Left forelimb (tissue), 1 donor: ENCODE measurements around the gene POLK.
"Not testable (repeated sequence)": the region's sequence is repeated elsewhere in the genome, so short reads cannot be mapped to it uniquely, and the experiment has no call there.

Experiments
- DNase-seq: peaks from one replicate; pipeline ENCODE4 v3.0.0-alpha.2; 2018; ENCODE audit warnings: low spot score

Gene POLK

DNA sequence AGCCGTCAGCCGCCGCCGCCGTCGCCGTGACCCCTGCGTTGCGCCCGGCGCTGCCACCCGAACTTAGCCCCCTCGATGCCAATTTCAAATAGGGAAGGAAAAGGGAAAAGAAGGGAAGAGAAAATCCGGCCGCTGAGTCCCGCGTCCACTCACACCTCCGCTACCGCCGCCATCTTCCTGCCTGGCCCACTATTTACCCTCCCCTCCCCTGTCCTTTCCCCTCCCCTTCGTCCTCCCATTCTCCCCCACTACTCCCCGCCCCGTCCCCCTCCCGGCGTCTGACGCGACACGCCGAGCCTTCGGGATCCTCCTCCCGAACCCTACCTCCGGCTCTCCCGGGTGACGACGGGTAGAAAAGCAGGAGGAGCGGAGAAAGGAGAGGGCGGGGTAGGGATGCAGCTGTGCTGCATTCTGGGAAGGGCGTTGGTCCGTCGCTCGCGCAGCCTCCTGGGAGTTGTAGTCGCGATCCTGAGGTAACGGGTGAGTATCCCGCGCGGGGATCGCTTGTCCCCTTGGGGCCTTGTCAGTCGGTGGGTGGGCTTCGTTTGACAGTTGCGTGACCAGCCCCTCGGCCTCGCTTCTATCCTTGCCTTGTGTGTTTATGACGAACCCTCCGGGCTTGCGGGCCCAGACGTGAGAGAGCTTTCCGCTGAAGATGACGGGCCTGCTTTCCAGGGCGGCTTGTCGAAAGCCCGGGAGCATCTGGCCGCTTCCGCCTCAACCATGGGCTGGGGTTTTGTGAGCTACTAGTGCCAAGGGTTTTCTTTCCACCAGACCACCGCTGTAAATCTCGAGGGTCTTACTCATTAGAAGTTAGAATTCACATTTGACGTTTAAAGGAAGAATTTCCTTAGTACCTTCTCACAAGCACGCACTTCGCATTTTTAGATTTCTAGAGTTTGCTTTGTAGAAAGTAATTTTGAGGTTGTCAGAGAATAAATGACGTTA lies at the start of gene POLK, which contains the start of gene CERT1:
POLK (plus strand) TSS at position 457 of the 948 bp plus-strand sequence.
CERT1 (minus strand) TSS at position 195 of the 948 bp plus-strand sequence. CDS start 422 bp downstream, outside the sequence.
- peak; percentile 99 for DNase-seq

DNA sequence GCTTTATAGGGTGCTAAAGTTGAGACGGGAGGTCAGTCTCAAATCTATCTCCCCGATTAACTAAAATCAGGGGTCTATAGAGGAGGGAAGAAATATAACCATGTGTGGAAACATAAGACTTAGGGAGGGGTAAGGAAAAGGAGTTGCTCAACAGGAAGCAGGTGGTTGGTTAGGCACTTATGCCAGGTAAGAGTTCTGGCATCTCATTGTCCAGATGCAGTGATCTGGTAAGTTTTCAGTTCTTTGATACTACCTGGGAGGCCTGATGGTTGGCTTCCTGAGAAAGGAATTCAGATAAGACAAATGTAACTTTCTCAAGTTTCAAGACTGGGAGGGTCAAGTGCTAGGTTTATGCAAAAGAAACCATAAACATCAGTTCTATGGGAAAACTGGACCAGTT lies 48.0 kb upstream of the POLK start:
- DNase-seq, result no peak

DNA sequence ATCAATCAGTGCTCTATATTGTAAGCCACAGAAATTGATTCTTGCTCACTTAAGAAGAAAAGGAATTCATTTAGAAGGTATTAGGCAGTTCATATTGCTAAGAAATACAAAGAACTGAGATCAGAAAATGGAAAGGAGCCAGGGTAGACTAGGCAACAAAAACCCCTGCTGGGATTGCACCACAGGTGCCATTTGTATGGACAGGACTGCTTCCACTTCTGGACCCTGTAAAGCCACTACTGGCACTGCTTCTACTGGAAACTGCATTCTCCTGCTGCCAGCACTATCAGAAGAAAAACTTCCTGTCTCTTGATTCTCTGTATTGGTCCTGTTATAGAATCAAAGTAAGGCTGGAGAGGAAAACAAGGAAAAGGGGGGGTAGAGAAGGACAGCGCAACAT lies 46.2 kb upstream of the POLK start:
- DNase-seq, result no peak

DNA sequence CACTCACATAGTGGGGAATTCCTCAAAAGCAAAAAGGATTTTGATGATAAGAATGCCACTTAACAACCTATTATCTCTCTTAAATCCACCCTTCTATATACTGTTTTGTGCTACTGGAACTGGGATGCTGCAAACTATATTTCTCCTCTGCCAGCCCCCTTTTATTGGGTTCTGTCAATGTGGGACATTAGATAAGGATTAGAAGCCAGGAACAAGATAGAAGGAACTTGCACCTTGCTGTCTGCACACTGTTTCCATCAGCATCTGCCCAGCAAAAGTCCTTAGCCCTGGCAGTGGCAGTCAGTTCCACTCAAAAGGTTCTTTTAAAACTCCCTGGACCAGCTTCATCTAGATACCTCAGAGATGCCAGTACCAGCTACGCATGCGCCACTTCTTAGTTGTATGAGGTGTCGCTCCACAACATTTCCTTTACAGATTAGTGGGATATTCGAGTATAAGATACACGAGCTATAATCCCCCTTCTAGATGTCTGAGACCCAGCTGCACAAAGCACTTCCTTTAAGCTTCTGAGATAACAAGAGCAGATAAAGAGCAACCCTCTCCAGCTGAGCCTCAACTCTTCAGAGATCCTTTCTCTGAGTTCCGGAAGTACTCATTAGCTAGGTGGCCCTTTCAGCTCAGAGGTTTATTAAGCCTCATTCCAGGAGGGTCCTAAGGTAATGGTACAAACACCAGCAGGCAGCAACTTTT lies 45.5 kb upstream of the POLK start:
- no peak for DNase-seq

DNA sequence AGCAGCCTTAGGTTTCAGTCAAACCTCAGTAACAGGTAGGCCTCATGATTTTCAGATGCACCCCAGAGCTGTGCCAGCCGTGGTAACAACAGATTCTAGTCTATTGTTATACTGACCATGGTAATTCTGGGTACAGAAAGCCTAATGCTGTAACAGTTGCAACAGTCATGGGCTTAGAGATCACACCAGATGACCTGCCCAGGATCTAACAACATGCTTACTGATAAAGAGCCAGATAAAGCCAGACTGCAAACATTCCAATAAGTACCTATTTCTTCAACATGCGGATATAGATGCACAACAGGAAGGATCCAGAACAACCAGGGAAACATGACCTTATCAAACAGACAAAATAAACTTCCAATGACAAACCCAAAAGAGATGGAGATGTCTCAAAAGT lies 43.1 kb upstream of the POLK start:
- DNase-seq, result no peak

DNA sequence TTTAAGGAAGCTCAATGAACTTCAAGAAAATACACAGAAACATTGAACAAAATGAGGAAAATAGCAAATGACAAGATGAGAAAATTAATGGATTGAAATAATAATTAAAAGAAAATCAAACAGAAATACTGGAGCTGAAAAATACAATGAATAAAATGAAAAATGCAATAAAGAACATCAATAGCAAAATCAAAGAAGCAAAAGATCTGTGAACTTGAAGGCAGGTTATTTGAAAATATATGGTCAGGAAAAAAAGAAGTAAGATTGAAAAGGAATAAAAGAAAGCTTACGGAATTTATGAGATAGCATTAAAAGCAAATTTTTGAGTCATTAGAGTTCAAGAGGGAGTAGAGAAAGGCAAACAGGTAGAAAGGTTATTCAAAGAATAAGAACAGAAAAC lies 42.7 kb upstream of the POLK start:
- DNase-seq, result no peak

DNA sequence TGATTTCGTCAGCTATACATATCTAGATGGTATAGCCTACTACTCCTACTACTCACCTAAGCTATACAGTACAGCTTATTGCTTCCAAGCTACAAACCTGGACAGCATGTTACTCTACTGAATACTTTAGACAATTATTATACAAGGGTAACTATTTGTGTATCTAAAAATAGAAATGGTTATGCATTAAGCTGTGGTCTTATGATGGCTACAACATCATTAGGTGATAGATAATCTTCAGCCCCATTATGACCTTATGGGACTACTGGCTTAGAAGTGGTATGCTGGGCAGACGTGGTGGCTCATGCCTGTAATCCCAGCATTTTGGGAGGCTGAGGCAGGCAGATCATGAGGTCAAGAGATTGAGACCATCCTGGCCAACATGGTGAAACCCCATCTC lies 40.5 kb upstream of the POLK start:
- no peak for DNase-seq

DNA sequence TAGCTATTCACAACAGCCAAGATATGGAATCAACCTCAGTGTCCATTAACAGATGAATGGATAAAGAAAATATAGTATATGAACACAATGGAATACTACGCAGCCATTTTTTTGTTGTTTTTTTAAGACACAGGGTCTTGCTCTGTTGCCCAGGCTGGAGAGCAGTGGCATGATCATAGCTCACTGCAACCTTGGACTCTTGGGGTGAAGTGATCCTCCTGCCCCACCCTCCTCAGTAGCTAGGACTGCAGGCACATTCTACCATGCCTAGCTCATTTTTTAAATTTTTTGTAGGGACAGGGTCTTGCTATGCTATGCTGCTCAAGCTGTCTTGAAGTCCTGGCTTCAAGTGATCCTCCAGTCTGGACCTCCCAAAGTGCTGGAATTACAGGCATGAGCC lies 38.7 kb upstream of the POLK start:
- DNase-seq, result no peak

DNA sequence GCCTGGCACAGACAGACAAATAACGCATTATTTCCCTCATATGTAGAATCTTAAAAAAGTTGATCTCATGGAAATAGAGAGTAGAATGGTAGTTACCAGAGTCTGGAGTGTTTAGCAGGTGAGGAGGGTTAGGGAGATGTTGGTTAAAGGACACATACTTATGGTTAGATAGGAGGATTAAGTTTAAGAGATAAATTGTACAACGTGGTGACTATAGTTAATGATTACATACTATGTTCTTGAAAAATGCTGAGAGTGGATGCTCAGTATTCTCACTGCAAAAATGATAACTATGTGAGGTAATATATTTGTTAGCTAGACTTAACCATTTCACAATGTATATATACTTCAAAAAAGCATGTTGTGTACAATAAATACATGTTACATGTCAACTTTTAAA lies 38.2 kb upstream of the POLK start:
- no peak for DNase-seq

DNA sequence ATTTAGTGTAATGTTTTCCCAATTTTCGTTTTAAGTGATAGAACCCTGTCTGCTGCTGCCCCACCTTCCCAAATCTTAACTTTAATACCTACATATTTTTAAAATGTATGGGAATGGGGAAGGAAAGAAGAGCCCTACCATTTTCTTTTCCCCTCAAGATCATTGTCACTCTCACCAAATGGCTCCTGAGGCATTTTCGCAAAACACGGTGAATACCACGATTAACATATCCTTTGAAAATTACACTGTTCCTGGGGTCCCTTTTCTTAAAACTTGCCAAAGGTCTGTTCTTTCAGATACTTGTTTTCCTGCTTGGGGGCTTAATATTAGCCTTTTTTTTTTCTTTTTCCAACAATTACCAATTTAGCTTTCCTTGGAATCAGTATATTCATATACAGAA lies 36.3 kb upstream of the POLK start:
- no peak for DNase-seq

DNA sequence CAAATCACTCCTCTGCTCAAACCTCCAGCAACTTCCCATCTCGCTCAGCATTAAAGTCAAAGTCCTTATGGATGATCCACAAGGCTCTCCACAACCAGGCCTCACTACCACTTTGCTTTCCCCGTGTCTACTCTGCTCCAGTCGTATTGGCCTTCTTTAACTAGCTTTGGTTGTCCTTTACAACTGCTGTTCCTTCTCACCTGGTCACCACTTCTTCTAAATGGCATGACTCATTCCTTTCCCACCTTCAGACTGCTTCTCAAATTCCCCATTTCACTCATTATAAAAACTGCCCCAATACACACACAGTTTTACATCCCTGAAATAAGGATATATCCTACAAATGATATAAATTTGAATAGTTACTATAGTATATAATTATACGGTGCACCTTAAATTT lies 30.7 kb upstream of the POLK start:
- no peak for DNase-seq

DNA sequence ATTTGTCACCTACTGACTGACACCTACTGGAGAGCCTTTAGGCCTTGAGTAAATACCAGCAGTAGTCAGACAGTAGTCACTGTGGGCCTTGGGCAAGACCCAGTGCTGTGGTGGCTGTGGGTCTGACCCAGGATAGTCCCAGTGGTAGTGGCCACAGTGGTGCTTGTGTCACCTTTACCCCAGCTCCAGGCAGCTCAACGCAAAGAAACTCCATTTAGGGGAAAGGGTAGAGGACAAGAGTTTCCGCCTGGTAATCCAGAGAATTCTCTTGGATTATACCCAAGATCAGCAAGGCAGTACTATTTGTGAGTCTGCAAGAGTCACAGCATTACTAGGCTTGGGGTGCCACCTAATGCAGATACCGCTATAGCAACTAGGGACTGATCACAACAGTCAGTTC lies 29.2 kb upstream of the POLK start:
- no peak for DNase-seq

DNA sequence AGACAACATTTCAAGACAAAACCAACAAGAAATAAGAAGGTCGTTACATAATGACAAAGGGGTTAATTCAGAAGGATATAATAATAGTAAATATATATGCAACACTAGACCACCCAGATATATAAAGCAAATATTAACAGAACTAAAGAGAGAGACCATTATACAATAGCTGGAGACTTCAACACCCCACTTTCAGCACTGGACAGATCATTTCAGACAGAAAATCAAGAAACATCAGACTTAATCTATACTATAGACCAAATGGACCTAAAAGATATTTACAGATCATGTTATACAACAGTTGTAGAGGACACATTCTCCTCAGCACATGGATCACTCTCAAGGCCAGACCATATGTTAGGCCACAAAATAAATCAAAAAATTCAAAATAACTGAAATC lies 27.1 kb upstream of the POLK start:
- DNase-seq, result no peak

DNA sequence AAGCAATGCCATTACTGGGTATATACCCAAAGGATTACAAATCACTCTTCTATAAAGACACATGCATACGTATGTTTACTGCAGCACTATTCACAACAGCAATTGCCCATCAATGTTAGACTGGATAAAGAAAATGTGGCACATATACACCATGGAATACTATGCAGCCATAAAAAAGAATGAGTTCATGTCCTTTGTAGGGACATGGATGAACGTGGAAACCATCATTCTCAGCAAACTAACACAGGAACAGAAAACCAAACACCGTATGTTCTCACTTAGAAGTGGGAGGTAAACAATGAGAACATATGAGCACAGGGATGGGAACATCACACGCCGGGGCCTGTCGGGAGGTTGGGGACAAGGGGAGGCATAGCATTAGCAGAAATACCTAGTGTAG lies 21.8 kb upstream of the POLK start:
- DNase-seq, result not testable (repeated sequence)

DNA sequence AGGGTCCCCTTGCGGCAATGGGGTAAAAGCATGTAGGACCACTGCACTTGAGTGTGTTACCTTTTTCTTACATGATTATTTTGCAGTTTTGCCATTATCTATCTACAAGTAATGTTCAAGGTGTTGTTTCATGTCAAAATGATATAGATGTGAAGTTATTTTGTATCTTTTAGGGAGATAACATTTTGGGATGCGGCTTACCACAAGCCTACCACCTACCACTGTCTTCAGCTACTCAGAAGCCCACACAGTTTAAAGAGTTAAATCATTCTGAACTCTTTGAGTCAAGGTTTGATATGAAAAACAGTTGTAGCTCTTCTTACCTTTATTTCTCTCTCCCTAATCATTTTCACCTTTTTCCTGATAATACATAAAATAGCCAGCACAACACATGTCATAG lies 20.1 kb upstream of the POLK start:
- DNase-seq, result no peak

DNA sequence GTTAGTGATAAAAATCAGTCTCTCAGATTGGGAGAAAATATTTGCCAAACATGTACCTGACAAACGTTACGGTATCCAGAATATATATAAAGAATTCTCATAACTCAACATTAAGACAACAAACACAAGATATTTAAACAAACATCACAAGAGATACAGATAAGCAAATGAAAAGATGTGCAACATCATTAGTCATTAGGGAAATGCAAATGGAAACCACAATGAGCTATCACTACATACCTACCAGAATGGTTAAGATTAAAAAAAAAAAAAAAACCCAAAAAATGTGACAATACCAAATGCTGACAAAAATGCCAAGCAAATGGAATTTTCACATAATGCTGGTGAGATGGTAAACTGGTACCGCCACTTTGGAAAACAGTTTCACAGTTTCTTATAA lies 15.7 kb upstream of the POLK start:
- DNase-seq, result no peak

DNA sequence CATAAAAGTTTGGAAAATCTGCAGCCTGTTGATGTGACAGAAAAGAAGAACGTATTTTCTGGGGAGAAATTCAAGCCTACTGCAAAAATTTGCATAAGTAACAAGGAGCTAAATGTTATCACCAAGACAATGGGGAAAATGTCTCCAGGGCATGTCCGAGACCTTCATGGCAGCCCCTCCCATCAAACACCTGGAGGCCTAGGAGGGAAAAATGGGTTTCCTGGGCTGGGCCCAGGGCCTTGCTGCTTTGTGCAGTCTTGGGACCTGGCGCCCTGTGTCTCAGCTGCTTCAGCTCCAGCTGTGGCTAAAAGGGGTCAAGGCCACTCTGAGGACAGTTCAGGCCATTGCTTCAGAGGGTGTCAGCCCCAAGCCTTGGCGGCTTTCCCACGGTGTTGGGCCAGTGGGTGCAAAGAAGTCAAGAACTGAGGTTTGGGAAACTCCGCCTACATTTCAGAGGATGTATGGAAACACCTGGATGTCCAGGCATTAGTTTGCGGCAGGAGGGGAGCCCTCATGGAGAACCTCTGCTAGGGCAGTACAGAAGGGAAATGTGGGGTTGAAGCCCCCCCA lies 13.4 kb upstream of the POLK start:
- no peak for DNase-seq

DNA sequence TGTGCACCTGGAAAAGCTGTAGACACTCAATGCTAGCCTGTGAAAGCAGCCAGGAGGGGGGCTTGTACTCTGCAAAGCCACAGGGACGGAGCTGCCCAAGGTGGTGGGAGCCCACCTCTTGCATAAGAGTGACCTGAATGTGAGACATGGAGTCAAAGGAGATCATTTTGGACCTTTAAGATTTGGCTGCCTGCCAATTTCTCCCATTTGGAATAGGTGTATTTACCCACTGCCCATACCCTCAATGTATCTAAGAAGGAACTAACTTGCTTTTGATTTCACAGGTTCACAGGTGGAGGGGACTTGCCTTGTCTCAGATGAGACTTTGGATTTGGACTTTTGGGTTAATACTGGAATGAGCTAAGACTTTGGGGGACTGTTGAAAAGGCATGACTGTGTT lies 12.8 kb upstream of the POLK start:
- not testable (repeated sequence) for DNase-seq

DNA sequence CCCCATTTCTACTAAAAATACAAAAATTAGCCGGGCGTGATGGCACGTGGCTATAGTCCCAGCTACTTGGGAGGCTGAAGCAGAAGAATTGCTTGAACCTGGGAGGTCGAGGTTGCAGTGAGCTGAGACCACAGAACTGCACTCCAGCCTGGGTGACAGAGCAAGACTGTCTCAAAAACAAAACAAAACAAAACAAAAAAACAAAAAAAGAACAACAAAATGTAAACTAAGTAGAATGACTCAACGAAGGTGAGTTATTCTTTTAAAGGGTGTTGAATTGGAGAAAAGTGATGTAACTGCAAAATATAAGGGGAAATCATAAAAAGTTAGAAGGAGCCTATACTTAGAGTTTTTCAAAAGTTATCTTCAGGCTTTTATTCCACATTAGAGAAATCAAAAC lies 6.6 kb upstream of the POLK start:
- DNase-seq, result not testable (repeated sequence)

DNA sequence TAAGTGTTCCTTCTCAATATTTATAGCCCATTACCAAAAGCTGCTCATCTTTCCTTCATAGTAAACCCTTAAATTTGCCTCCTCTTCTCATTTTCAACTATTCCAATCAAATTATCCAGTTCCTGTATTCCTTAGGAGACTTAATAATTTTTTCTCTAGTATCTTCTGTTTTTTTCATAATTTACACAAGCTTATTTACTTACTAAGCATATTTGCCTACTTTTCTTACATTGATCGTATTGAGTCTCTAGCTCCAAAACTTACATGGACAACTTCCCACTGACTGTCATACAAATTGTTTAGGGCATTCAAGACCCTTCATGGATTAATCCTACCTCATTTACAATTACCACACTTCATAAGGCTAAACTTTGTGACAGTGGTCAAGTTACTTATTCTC lies 3.9 kb upstream of the POLK start:
- DNase-seq, result no peak

DNA sequence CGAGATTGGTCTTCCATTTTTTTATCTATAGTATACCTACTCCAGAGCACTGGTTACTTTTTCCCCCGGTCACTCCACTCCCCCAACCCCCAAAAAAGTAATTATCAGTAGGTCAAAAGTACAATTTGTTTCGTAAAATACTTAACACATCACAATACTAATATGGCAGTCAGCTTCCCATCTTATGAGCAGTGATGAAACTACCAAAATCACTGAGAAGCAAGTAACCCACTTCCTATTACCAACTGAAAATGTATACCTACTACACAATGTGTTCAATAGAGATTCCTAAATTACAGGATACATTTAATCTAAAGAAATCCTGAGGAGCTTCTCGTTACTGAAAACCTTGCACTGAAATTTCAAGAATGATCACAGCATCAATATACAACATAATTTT lies 2.1 kb upstream of the POLK start:
- DNase-seq, result no peak

DNA sequence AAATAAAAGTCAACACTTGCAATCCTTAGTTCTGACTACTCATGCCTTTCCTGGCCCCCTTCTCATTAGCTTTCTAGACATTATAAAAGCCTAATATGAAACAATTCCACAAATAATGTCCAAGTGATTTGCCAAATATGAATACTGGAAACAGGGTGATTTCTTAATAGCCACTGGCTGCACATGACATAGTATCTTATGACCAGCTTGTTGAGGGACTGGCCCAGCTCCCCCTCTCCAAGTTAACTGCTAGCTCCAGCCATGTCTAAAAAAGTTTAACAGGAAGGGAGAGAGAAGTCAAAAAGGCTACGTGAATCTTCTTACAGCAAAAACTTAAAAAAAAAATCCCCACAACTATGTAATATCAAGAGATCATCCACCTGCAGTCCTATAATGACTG lies 1.7 kb upstream of the POLK start:
- DNase-seq, result no peak

DNA sequence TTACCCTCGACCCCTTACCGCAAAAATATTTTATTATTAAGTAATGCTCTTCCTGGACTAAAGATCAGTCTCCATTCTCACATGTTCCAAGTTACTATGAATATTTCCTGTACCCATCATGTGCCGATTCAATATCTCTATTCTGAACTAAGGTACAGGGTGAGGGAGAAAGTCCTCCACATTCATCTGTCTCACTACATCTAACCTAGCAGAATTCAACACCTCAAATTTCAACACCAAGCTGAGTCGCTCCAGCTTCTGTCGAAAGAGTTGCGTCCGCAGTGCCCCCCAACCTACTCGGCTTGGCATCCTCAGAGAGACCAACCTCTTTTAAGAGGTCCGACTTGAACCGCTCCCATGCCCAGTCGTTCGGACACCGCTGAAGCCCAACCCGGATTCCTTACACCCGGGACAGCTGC lies 1.3 kb upstream of the POLK start:
- no peak for DNase-seq
